CD4-positive, alpha-beta T cell (primary cell): ENCODE measurements around the gene PTPRM. TPM values are rescaled to one million over a fixed set of nuclear protein-coding genes. Genes with fewer than 3 reads are reported as not detected.

Experiments
- ATAC-seq: fragments of 200-7000 bp; cut with Tn5 transposase; one replicate; pipeline ENCODE4 v1.10.0; 2022; ENCODE audit warnings: mild to moderate bottlenecking; ENCODE audit not compliant: poor library complexity
- CTCF ChIA-PET: fragments of 350-600 bp; sonication (Branson Sonifier 250); formaldehyde crosslinking; loops from one replicate; lab custom pipeline; 2021; ENCODE audit warnings: antibody characterized with exemption, inconsistent platforms; lab: Charles Lee
- POLR2A ChIA-PET: fragments of 350-600 bp; sonication (Branson Sonifier 250); formaldehyde crosslinking; loops from one replicate; lab custom pipeline; 2021; ENCODE audit warnings: antibody characterized with exemption, inconsistent platforms; lab: Charles Lee
- DNase-seq, 14 experiments: peaks; one replicate each; pipeline ENCODE4 v3.0.0-alpha.2; 2013 to 2020; ENCODE audit warnings: mixed read lengths in 2 of 14
- H3K27ac ChIP-seq, 2 donors: one replicate each; pipeline versions ENCODE4 v1.5.1 to v1.7.0; 2013; ENCODE audit warnings: low read length in 2 of 2, low read depth in 1 of 2, mild to moderate bottlenecking in 1 of 2
- H3K27me3 ChIP-seq, 2 experiments: 1 replicate in 1 of 2; 2 replicates in 1 of 2; pipeline versions ENCODE4 v1.6.1 to v1.7.0; 2013; ENCODE audit warnings: low read length in 2 of 2, control low read depth in 1 of 2, mild to moderate bottlenecking in 1 of 2, moderate library complexity in 1 of 2; ENCODE audit not compliant: insufficient read depth in 2 of 2, control insufficient read depth in 1 of 2
- H3K36me3 ChIP-seq: one replicate; pipeline ENCODE4 v1.6.1; 2013; ENCODE audit warnings: low read length, control low read depth; ENCODE audit not compliant: insufficient read depth
- H3K4me1 ChIP-seq: one replicate; pipeline ENCODE4 v1.6.1; 2013; ENCODE audit warnings: low read length, control low read depth; ENCODE audit not compliant: insufficient read depth
- H3K4me3 ChIP-seq: one replicate; pipeline ENCODE4 v1.5.1; 2013; ENCODE audit warnings: mild to moderate bottlenecking, low read length, moderate library complexity
- H3K9me3 ChIP-seq, 2 experiments: 1 replicate in 1 of 2; 2 replicates in 1 of 2; pipeline versions ENCODE4 v1.6.1 to v1.7.0; 2013; ENCODE audit warnings: low read length in 2 of 2, mild to moderate bottlenecking in 2 of 2, control low read depth in 1 of 2, moderate library complexity in 1 of 2; ENCODE audit not compliant: control insufficient read depth in 1 of 2, insufficient read depth in 1 of 2
- H3K27ac Mint-ChIP-seq: one replicate; pipeline ENCODE4 v1.8.0; 2020; ENCODE audit warnings: mixed read lengths
- H3K27me3 Mint-ChIP-seq: one replicate; pipeline ENCODE4 v1.8.0; 2021; ENCODE audit warnings: mixed read lengths
- H3K36me3 Mint-ChIP-seq: one replicate; pipeline ENCODE4 v1.8.0; 2021; ENCODE audit warnings: low read depth, mixed read lengths
- H3K4me1 Mint-ChIP-seq: one replicate; pipeline ENCODE4 v1.8.0; 2021; ENCODE audit warnings: low read depth, mixed read lengths
- H3K4me3 Mint-ChIP-seq: one replicate; pipeline ENCODE4 v1.8.0; 2020; ENCODE audit warnings: mild to moderate bottlenecking, mixed read lengths
- H3K9me3 Mint-ChIP-seq: one replicate; pipeline ENCODE4 v1.8.0; 2020; ENCODE audit warnings: mixed read lengths
- CTCF ChIP-seq: fragments of 200-600 bp; IDR thresholded peaks from one replicate; pipeline ENCODE4 v1.8.0; 2022; ENCODE audit warnings: antibody characterized with exemption, mild to moderate bottlenecking
- intact Hi-C, 2 experiments: fragments of 100-400 bp; cut with DNase I in 1 of 2; cut with micrococcal nuclease in 1 of 2; formaldehyde crosslinking; loops; one replicate each; pipeline versions ENCODE4 v1.15.1 to v1.9.0; 2023 to 2025; cut with DNase I, micrococcal nuclease
- total RNA-seq, 174 experiments: library from RNA in 2 of 174; stranded (reverse) in 2 of 174; gene quantifications; one replicate each; pipeline ENCODE4 v1.2.3 and lab custom pipeline; 2021 to 2026

The PTPRM gene
- total RNA-seq, 2 experiments from 2014 or later = 21.7 to 21.9 TPM

DNA sequence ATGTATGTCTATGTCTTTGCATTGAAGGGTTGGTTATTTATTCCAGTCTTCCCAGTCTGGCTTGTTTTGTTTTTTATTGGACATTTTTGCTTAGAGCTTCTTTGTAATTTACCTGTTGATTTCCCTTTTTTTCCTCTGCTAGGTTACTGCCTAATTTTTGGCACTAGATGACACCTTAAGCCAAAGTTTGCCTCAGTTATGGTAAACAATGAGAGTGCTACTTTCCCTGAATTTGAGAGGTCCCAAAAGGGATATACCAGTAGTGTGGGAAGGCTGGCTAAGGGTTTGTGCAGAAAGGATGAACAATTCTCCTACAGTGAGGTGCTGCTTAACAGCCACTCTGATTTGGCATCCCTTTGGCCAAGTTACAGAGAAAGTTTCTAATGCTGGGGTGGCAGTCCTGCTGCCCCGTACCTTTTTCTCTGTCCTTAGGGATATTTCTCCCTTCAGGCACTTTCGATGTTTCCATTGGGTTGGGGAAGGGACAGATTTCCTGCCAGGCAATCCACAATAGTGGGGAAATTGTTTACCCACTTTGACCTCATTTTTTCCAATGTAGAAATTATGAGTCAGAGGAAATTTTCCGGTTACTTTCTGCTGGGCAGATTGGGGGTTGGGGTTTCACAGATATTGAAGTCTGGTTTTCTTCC lies 354.9 kb downstream of the PTPRM start:
- H3K4me1 ChIP-seq = no peaks in the 10 kb centered on the region
- DNase-seq (no peak), ATAC-seq (no peak)
- H3K27me3 ChIP-seq = no peaks in the 10 kb centered on the region
- H3K4me3 Mint-ChIP-seq = no peak overlapping the region
- no peak overlapping the region for H3K27ac ChIP-seq
- H3K27ac Mint-ChIP-seq = no peak overlapping the region
- POLR2A ChIA-PET = no interaction called here
- TF ChIP-seq CTCF = no peak
- peaks cover 9% of the 10 kb centered on the region for H3K9me3 Mint-ChIP-seq
- H3K4me3 ChIP-seq = no peak overlapping the region
- no peaks in the 10 kb centered on the region for H3K36me3 Mint-ChIP-seq
- no peaks in the 10 kb centered on the region for H3K36me3 ChIP-seq
- intact Hi-C loops = no loop called here
- CTCF ChIA-PET = no interaction called here
- H3K4me1 Mint-ChIP-seq = no peaks in the 10 kb centered on the region
- no peaks in the 10 kb centered on the region for H3K27me3 Mint-ChIP-seq
- H3K9me3 ChIP-seq = no peaks in the 10 kb centered on the region

DNA sequence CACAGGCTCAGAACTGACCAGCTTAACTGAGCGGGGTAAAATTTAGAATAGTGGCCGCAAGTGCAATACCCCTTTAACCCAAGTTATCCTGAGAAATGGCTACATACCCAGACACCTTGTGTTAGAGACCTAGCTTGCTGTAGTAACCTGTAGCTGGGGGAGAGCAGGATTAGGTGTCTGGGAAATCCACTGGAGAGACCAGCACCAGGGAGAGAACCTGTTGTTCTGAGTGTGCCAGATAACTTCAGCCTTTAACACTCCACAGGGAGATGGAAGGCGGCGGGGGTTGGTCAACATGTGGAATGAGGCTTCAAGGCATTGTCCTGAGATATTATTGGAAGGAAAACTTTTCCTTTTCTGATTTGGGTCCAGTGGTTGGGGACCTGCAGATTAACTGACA lies 356.0 kb downstream of the PTPRM start:
- intact Hi-C loops = no loop called here
- H3K4me3 ChIP-seq = no peak overlapping the region
- H3K4me1 ChIP-seq = no peaks in the 10 kb centered on the region
- H3K36me3 ChIP-seq = no peaks in the 10 kb centered on the region
- no peak overlapping the region for H3K27ac Mint-ChIP-seq
- H3K4me1 Mint-ChIP-seq = no peaks in the 10 kb centered on the region
- H3K36me3 Mint-ChIP-seq = no peaks in the 10 kb centered on the region
- H3K27ac ChIP-seq = no peak overlapping the region
- no peaks in the 10 kb centered on the region for H3K27me3 ChIP-seq
- DNase-seq (no peak), ATAC-seq (no peak)
- no peak for TF ChIP-seq CTCF
- H3K9me3 ChIP-seq = no peaks in the 10 kb centered on the region
- no peak overlapping the region for H3K4me3 Mint-ChIP-seq
- CTCF ChIA-PET = no interaction called here
- peaks cover 9% of the 10 kb centered on the region for H3K9me3 Mint-ChIP-seq
- POLR2A ChIA-PET = no interaction called here
- H3K27me3 Mint-ChIP-seq = no peaks in the 10 kb centered on the region

DNA sequence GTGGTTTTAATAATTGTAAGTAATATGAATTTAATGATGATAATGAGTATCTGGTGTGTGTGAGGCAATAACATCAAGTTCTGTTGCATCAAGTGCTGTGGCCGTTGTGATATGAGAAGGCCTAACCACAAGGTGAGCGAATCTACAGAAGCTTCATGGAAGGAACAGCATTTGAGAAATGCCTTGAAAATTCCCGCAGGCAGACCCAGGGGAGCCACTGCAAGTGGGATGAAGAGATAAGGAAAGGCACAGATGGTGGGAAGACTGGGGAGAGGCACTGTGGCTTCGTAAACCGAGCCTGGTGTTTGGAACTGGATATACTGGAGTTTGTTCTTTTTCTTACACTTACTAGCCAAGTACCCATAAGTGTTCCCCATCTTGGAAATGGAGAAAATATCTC lies 357.5 kb downstream of the PTPRM start:
- POLR2A ChIA-PET = no interaction called here
- H3K27ac ChIP-seq = no peak overlapping the region
- no peak overlapping the region for H3K4me3 ChIP-seq
- H3K9me3 ChIP-seq = no peaks in the 10 kb centered on the region
- intact Hi-C loops = no loop called here
- Mint-ChIP-seq H3K9me3 (peaks cover 9% of the 10 kb centered on the region), H3K4me3 (no peak overlapping the region), H3K4me1 (no peaks in the 10 kb centered on the region), H3K27ac (no peak overlapping the region), H3K27me3 (no peaks in the 10 kb centered on the region), H3K36me3 (no peaks in the 10 kb centered on the region)
- TF ChIP-seq CTCF = no peak
- no peaks in the 10 kb centered on the region for H3K27me3 ChIP-seq
- ATAC-seq = no peak
- CTCF ChIA-PET = no interaction called here
- no peak for DNase-seq
- no peaks in the 10 kb centered on the region for H3K4me1 ChIP-seq
- no peaks in the 10 kb centered on the region for H3K36me3 ChIP-seq
